Ramos (cell line): ENCODE data around the gene INTS11.

Experiments used
- in situ Hi-C: fragments of 300-500 bp; cut with MboI; formaldehyde crosslinking; loops from one replicate; pipeline ENCODE4 v1.14.3; 2022; ENCODE audit warnings: low sequenced_read_pairs; ENCODE audit not compliant: unreplicated experiment

The INTS11 gene

GRCh38 chr1:1274299-1274930 lies 50.0 kb downstream of the INTS11 start:
- in situ Hi-C loops, result no loop called here

- in situ Hi-C loops, result no loop called here
Observed at GRCh38 chr1:1273512-1274298, 50.8 kb downstream of the INTS11 start, which contains the start of gene UBE2J2. TSS of gene UBE2J2 (minus strand) at chr1:1273854. CDS start at chr1:1267992, 5,862 bp downstream.

DNA sequence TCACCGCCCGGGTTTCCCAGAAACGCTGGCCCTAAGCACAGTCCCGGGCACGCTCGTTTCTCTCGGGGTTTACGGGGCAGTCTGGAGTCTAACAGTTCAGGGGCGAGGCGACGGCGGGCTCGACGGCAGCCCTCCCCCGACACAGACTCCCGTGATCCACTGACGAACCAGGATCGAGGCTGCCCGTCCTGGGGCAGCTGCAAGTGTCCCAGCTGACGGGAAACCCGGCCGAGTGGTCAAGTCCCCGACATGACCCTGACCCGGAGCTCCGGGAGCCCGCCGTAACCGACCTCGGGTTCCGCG lies 51.3 kb downstream of the INTS11 start:
- in situ Hi-C loops, result no loop called here

DNA sequence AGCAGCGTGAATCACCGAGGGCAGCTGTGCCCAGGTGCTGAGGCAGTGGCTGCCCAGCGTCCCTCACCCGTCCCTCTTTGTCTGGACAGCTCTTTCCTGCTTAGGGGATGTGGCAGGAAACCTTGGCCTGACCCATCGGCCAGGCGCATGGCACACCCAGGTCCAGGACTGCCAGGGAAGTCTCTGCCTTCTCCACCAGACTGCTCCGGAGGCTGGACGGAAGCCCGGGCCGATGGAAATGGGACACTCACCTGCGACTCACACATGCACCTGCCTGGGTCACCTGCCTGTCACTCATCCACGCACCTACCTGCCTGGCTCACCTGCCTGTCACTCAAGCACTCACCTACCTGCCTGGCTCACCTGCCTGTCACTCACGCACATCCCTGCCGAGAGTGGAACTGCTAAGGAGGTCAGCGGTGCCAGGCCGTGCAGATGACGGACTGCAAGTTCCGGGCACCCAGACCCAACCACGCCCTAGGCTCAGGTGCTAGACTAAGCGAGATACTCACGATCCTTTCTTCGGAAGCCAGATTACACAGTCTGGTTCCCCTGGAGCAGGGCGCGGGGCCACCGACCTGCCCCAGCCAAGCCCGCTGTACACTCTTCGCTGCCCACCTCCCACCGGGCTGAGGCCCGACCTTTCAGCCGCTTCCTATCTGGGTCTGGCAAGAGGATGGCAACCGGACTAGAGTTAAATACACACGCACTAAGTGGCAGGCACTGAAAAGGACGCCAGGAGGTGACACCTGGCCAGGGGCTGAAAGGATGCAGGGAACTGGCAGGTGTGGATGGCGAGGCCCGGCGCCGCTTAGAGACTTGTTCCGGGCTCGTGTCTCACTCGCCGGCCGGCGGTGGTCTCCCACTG lies 51.9 kb downstream of the INTS11 start:
- in situ Hi-C loops, result no loop called here

DNA sequence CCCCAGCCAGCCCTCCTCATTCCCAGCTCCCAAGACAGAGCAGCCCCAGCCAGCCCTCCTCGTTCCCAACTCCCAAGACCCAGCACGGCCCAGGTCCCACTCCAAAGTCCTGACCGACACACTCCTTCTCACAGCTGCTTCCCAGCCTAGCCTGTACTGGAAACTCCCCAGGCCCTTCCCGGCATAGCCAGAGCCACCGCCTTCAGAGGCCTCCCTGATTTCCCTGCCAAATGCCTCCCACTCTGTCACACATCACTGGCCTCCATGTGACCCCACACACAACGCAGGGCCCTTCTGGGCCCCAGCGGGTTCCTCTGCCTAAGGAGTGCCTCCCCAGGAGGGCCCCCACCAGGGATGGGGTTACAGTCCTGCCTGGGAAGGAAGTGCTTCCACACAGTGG lies 53.6 kb downstream of the INTS11 start:
- in situ Hi-C loops, result no loop called here

DNA sequence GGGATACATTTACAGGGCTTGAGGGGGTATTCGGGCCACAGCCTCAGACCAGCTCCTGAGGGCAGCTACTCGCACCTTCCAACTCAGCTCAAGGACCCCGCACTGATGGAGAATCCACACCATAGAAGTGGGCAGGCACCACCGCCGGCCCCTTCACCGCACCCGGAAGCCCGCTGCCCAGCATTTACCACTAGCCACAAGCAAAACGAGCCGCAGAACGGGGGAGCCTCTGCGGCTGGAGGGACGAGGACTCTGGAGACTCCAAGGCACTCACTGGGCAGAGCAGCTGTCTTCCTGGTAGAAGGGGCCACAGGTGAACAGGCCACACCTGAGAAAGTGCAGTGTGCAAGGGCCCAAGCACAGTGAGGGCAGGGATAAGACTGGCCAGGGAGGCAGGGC lies 56.2 kb downstream of the INTS11 start:
- in situ Hi-C loops, result no loop called here

DNA sequence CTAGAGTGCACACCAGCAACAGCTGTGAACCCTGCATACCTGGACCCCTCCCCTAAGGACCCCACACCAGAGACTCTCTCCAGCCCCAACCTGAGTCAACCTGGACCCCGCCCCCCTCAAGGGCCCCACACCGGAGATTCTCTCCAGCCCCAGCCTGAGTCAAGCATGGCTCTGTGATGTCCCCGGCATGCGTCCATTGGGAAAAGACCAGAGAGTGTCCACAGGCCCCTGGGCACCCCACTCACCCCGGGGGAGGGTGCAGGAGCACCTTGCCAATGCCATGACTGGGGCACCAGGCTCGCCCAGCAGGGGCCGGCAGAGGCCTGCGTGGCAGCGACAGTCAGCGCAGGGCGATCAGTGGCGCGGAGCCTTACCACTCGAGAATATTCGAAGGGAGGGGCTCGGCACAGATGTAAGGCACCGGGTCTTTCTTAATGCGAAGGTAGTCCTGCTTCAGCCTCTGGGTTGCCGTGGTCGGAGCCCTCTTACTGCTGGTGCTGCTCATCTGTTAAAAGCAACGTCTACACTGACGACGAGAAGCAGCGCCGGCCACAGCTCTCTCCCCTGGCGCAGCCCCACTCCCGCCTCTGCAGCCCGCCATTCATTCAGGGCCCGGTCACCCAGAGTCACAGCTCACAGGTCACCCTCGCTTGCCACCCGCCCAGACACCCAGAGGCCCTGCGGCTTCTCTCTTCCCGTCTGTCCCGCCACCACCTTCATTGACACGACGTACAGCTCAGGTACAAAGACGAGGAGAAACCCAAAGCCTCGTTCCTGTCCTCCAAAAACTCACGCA lies 56.8 kb downstream of the INTS11 start:
- in situ Hi-C loops, result no loop called here

DNA sequence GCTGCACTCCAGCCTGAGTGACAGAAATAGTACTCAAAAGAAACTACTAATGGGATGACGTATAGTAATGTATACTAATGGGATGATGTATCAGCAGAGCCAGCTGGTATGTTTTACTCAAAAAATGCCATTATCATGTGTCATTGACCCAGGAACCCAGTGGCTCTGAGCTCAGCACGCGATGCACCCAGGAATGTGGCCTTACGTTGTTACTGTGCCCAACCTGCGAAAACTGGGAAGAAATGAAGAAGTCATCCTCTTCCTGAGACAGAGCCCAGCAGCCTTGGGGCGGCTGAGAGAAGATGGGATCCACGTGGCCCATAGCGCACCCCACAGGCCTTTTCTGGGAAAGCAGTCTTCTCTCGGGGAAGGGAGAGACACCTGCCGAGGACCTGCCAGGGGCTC lies 59.6 kb downstream of the INTS11 start:
- in situ Hi-C loops, result no loop called here

GRCh38 chr1:1264026-1264425 lies 60.4 kb downstream of the INTS11 start:
- in situ Hi-C loops, result no loop called here

DNA sequence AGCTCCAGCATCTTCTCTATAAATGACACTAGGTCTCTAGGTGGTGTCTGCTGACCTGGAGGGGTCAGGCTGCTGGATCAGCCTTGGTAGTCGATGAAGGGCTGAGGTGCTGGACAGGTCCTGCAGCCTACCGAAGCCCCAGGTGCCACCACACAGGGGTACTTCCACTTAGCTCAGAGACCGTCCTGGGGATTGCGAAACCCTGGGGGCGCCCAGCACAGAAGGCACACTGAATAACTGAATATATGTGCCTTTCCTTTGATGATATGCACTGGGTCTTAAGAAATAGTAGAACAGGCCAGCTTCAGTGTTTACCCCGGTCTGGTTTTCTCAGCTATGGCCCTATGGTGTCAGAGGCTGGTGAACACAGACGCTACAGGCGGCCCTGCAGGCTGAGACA lies 61.7 kb downstream of the INTS11 start:
- in situ Hi-C loops, result no loop called here

GRCh38 chr1:1262071-1262470 lies 62.4 kb downstream of the INTS11 start:
- in situ Hi-C loops, result no loop called here
